Heart left ventricle (tissue), 16 donors: ENCODE results near the gene RASGEF1C. TPM values are rescaled to one million over a fixed set of nuclear protein-coding genes. Genes with fewer than 3 reads are reported as not detected.

Experiments
- ATAC-seq, 4 donors: fragments of 200-7000 bp; cut with Tn5 transposase; one replicate each; pipeline ENCODE4 v1.9.1; 2020 to 2022; ENCODE audit warnings: moderate library complexity in 4 of 4, mild to moderate bottlenecking in 3 of 4, moderate number of reproducible peaks in 1 of 4
- DNase-seq, 5 donors: peaks; one replicate each; pipeline ENCODE4 v3.0.0-alpha.2; 2020
- H3K27ac ChIP-seq, 12 donors: fragments of 200-600 bp; sonication (generic) in 4 of 12; one replicate each; pipeline versions ENCODE4 v1.5.0 to v1.8.0; 2016 to 2022; ENCODE audit warnings: mild to moderate bottlenecking in 2 of 12
- H3K27me3 ChIP-seq, 9 donors: fragments of 200-600 bp; sonication (generic) in 2 of 9; one replicate each; pipeline versions ENCODE4 v1.5.1 to v1.8.0; 2016 to 2022; ENCODE audit warnings: mild to moderate bottlenecking in 3 of 9
- H3K36me3 ChIP-seq, 9 donors: fragments of 200-600 bp; sonication (generic) in 2 of 9; one replicate each; pipeline versions ENCODE4 v1.5.0 to v1.8.0; 2018 to 2022; ENCODE audit warnings: mild to moderate bottlenecking in 2 of 9
- H3K4me1 ChIP-seq, 12 donors: fragments of 200-600 bp; sonication (generic) in 4 of 12; one replicate each; pipeline versions ENCODE4 v1.5.0 to v1.8.0; 2016 to 2022; ENCODE audit warnings: mild to moderate bottlenecking in 3 of 12
- H3K4me3 ChIP-seq, 12 donors: fragments of 200-600 bp; sonication (generic) in 4 of 12; one replicate each; pipeline versions ENCODE4 v1.5.0 to v1.8.0; 2017 to 2022; ENCODE audit warnings: mild to moderate bottlenecking in 9 of 12, moderate library complexity in 4 of 12
- H3K9me3 ChIP-seq, 12 donors: fragments of 200-600 bp; sonication (generic) in 4 of 12; one replicate each; pipeline versions ENCODE4 v1.5.0 to v1.8.0; 2016 to 2022; ENCODE audit warnings: mild to moderate bottlenecking in 1 of 12
- POLR2A ChIP-seq, 2 donors: fragments of 450-650 bp; IDR thresholded peaks; one replicate each; pipeline ENCODE4 v1.6.1; 2017; ENCODE audit warnings: antibody characterized with exemption in 2 of 2, mild to moderate bottlenecking in 2 of 2, moderate library complexity in 2 of 2
- WGBS, 4 donors: extraction: QIAGEN DNeasy Blood & Tissue Kit in 2 of 4; methylation state at CpG; one replicate each; pipeline versions ENCODE4 v1.1.5 to v1.1.7; 2013 to 2018; 5-methylcytosine and 5-hydroxymethylcytosine counted together
- intact Hi-C, 10 donors: fragments of 100-400 bp; cut with DNase I; formaldehyde crosslinking; loops; one replicate each; pipeline versions ENCODE4 v1.11.1 to v1.14.2; 2022
- polyA plus RNA-seq, 2 donors: library from polyadenylated mRNA; stranded (reverse); fragments of 200-250 nt; gene quantifications; one replicate each; pipeline ENCODE4 v1.2.3, GENCODE V29; 2013
- total RNA-seq, 9 donors: library from RNA; depleted of rRNA in 2 of 9; stranded (reverse); fragments of >200 nt in 2 of 9; fragmentation: NEBNext Ultra II Directional in 3 of 9; extraction: Animal tissue kit (Norgen Biotek cat#: 25700) in 3 of 9; gene quantifications; one replicate each; pipeline versions ENCODE4 v1.1.0 to v1.2.4, GENCODE V29; 2016 to 2023
- TF ChIP-seq, protein P1 (sequence below), 12 donors: fragments of 200-600 bp; sonication (generic) in 4 of 12; IDR thresholded peaks; one replicate each; pipeline versions ENCODE4 v1.5.0 to v1.8.0; 2018 to 2022; ENCODE audit warnings: antibody characterized with exemption in 12 of 12, mild to moderate bottlenecking in 5 of 12
- donor health status: ischemic (EF 13 %, LVEDD 7.1; RV severe dilation, severe dysfunction).
- donor health status: healthy with polysubstance abuse.
- donor health status: DM: no; HTN: yes; CAD: no.
- donor health status: DM: no; HTN: no; CAD: no.
- donor health status: ischemic (EF 25% LVEDD 6.9; RV normal size, moderate dysfunction).
- donor health status: ischemic (EF 25% LVEDD 5.7; RV mildly dilated, moderate dysfunction).
- donor health status: healthy.
- donor health status: DM: yes; HTN: yes; CAD: no.
- donor health status: ischemic (EF 35%, LVEDD 5.7; RV mildly dilated, moderate dysfunction).
- donor health status: nonischemic (EF 11% LVEDD 7.7; RV severe dilation, severe dysfunction).
- donor health status: DM: yes; HTN: yes; CAD: no.
- donor health status: PGD.
- donor health status: ischemic (EF 29% LVEDD 5.4; RV normal size, mild dysfunction).
- donor health status: nonischemic (EF 23%, LVEDD 6.1; RV moderate dilation, normal function).

Gene RASGEF1C
- total and polyA plus RNA-seq, 11 donors = 0.14 to 0.75 (median 0.19) TPM; not detected in 4

GRCh38 chr5:180250329-180250728, 41.3 kb upstream of the RASGEF1C start:
- no peak for ATAC-seq
- Histone ChIP-seq H3K27me3 (no peaks in the 10 kb centered on the region), H3K9me3 (peaks cover 7 to 100% (median 76%) of the 10 kb centered on the region in 12 donors), H3K4me1 (no peaks in the 10 kb centered on the region), H3K4me3 (no peak overlapping the region), H3K27ac (no peak overlapping the region), H3K36me3 (peaks cover 9 to 100% (median 38%) of the 10 kb centered on the region in 9 donors)
- 95 to 98% (median 97%) methylated on average over 3 to 4 of the region's 4 CpGs for WGBS, 4 donors
- no peak for DNase-seq
- intact Hi-C loops = no loop called here
- TF ChIP-seq, protein P1, sequence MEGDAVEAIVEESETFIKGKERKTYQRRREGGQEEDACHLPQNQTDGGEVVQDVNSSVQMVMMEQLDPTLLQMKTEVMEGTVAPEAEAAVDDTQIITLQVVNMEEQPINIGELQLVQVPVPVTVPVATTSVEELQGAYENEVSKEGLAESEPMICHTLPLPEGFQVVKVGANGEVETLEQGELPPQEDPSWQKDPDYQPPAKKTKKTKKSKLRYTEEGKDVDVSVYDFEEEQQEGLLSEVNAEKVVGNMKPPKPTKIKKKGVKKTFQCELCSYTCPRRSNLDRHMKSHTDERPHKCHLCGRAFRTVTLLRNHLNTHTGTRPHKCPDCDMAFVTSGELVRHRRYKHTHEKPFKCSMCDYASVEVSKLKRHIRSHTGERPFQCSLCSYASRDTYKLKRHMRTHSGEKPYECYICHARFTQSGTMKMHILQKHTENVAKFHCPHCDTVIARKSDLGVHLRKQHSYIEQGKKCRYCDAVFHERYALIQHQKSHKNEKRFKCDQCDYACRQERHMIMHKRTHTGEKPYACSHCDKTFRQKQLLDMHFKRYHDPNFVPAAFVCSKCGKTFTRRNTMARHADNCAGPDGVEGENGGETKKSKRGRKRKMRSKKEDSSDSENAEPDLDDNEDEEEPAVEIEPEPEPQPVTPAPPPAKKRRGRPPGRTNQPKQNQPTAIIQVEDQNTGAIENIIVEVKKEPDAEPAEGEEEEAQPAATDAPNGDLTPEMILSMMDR (IDR thresholded peaks at IDR 0.05) = no peak
- TF ChIP-seq POLR2A (IDR thresholded peaks at IDR 0.05) = no peak

GRCh38 chr5:180241600-180241999, 32.6 kb upstream of the RASGEF1C start:
- 93 to 98% (median 95%) methylated on average over 5 of the region's 5 CpGs for WGBS, 4 donors
- DNase-seq (no peak), ATAC-seq (no peak)
- TF ChIP-seq, protein P1 (IDR thresholded peaks at IDR 0.05) = no peak
- Histone ChIP-seq H3K4me3 (no peak overlapping the region), H3K27ac (no peak overlapping the region), H3K36me3 (peaks cover 0 to 98% (median 67%) of the 10 kb centered on the region in 9 donors), H3K27me3 (no peaks in the 10 kb centered on the region), H3K4me1 (no peaks in the 10 kb centered on the region), H3K9me3 (peaks cover 0 to 79% (median 7%) of the 10 kb centered on the region in 12 donors)
- intact Hi-C loops = no loop called here

DNA sequence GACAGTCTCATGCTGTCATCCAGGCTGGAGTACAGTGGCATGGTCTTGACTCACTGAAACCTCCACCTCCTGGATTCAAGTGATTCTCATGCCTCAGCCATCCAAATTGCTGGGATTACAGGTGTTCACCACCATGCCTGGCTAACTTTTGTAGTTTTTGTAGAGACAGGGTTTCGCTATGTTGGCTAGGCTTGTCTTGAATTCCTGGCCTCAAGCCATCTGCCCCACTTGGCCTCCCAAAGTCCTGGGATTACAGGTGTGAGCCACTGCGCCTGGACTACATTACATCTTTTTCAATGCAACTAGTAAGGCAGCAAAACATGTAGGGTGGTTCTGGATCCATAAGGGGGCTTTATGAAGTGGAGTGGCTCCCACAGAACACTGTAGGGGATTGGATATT, 29.6 kb upstream of the RASGEF1C start:
- TF ChIP-seq POLR2A (IDR thresholded peaks at IDR 0.05) = no peak
- TF ChIP-seq, protein P1 (IDR thresholded peaks at IDR 0.05) = no peak
- peaks cover 0 to 99% (median 90%) of the 10 kb centered on the region in 9 donors for H3K36me3 ChIP-seq
- ATAC-seq (no peak), DNase-seq (no peak)
- no peaks in the 10 kb centered on the region for H3K4me1 ChIP-seq
- H3K9me3 ChIP-seq = peaks cover 0 to 60% (median 0%) of the 10 kb centered on the region in 12 donors
- H3K27me3 ChIP-seq = no peaks in the 10 kb centered on the region
- H3K4me3 ChIP-seq = no peak overlapping the region
- intact Hi-C loops = no loop called here
- H3K27ac ChIP-seq = no peak overlapping the region
- 94 to 100% (median 99%) methylated on average over 2 of the region's 2 CpGs for WGBS, 4 donors

GRCh38 chr5:180235846-180236245, 26.8 kb upstream of the RASGEF1C start:
- intact Hi-C loops = no loop called here
- Histone ChIP-seq H3K9me3 (peaks cover 0 to 49% (median 0%) of the 10 kb centered on the region in 12 donors), H3K4me1 (no peaks in the 10 kb centered on the region), H3K27ac (no peak overlapping the region), H3K36me3 (peaks cover 0 to 92% (median 71%) of the 10 kb centered on the region in 9 donors), H3K4me3 (no peak overlapping the region), H3K27me3 (no peaks in the 10 kb centered on the region)
- ATAC-seq (no peak), DNase-seq (no peak)
- 89 to 97% (median 95%) methylated on average over 1 of the region's 1 CpG for WGBS, 4 donors
- TF ChIP-seq, protein P1 (IDR thresholded peaks at IDR 0.05) = no peak
- no peak for TF ChIP-seq POLR2A (IDR thresholded peaks at IDR 0.05)
